Heart left ventricle (tissue), 16 donors: ENCODE data around the gene MRPS5. TPM values are rescaled to one million over a fixed set of nuclear protein-coding genes. Genes with fewer than 3 reads are reported as not detected.
A peak's percentile ranks its signal among the peaks of the same experiment; 100 is the strongest.

ENCODE experiments used
- ATAC-seq, 4 donors: fragments of 200-7000 bp; cut with Tn5 transposase; one replicate each; pipeline ENCODE4 v1.9.1; 2020 to 2022; ENCODE audit warnings: moderate library complexity in 4 of 4, mild to moderate bottlenecking in 3 of 4, moderate number of reproducible peaks in 1 of 4
- DNase-seq, 5 donors: peaks; one replicate each; pipeline ENCODE4 v3.0.0-alpha.2; 2020
- H3K27ac ChIP-seq, 12 donors: fragments of 200-600 bp; sonication (generic) in 4 of 12; one replicate each; pipeline versions ENCODE4 v1.5.0 to v1.8.0; 2016 to 2022; ENCODE audit warnings: mild to moderate bottlenecking in 2 of 12
- H3K27me3 ChIP-seq, 9 donors: fragments of 200-600 bp; sonication (generic) in 2 of 9; one replicate each; pipeline versions ENCODE4 v1.5.1 to v1.8.0; 2016 to 2022; ENCODE audit warnings: mild to moderate bottlenecking in 3 of 9
- H3K36me3 ChIP-seq, 9 donors: fragments of 200-600 bp; sonication (generic) in 2 of 9; one replicate each; pipeline versions ENCODE4 v1.5.0 to v1.8.0; 2018 to 2022; ENCODE audit warnings: mild to moderate bottlenecking in 2 of 9
- H3K4me1 ChIP-seq, 12 donors: fragments of 200-600 bp; sonication (generic) in 4 of 12; one replicate each; pipeline versions ENCODE4 v1.5.0 to v1.8.0; 2016 to 2022; ENCODE audit warnings: mild to moderate bottlenecking in 3 of 12
- H3K4me3 ChIP-seq, 12 donors: fragments of 200-600 bp; sonication (generic) in 4 of 12; one replicate each; pipeline versions ENCODE4 v1.5.0 to v1.8.0; 2017 to 2022; ENCODE audit warnings: mild to moderate bottlenecking in 9 of 12, moderate library complexity in 4 of 12
- H3K9me3 ChIP-seq, 12 donors: fragments of 200-600 bp; sonication (generic) in 4 of 12; one replicate each; pipeline versions ENCODE4 v1.5.0 to v1.8.0; 2016 to 2022; ENCODE audit warnings: mild to moderate bottlenecking in 1 of 12
- POLR2A ChIP-seq, 2 donors: fragments of 450-650 bp; IDR thresholded peaks; one replicate each; pipeline ENCODE4 v1.6.1; 2017; ENCODE audit warnings: antibody characterized with exemption in 2 of 2, mild to moderate bottlenecking in 2 of 2, moderate library complexity in 2 of 2
- WGBS, 4 donors: extraction: QIAGEN DNeasy Blood & Tissue Kit in 2 of 4; methylation state at CpG; one replicate each; pipeline versions ENCODE4 v1.1.5 to v1.1.7; 2013 to 2018; 5-methylcytosine and 5-hydroxymethylcytosine counted together
- intact Hi-C, 10 donors: fragments of 100-400 bp; cut with DNase I; formaldehyde crosslinking; loops; one replicate each; pipeline versions ENCODE4 v1.11.1 to v1.14.2; 2022
- polyA plus RNA-seq, 2 donors: library from polyadenylated mRNA; stranded (reverse); fragments of 200-250 nt; gene quantifications; one replicate each; pipeline ENCODE4 v1.2.3, GENCODE V29; 2013
- total RNA-seq, 9 donors: library from RNA; depleted of rRNA in 2 of 9; stranded (reverse); fragments of >200 nt in 2 of 9; fragmentation: NEBNext Ultra II Directional in 3 of 9; extraction: Animal tissue kit (Norgen Biotek cat#: 25700) in 3 of 9; gene quantifications; one replicate each; pipeline versions ENCODE4 v1.1.0 to v1.2.4, GENCODE V29; 2016 to 2023
- TF ChIP-seq, protein P1 (sequence below), 12 donors: fragments of 200-600 bp; sonication (generic) in 4 of 12; IDR thresholded peaks; one replicate each; pipeline versions ENCODE4 v1.5.0 to v1.8.0; 2018 to 2022; ENCODE audit warnings: antibody characterized with exemption in 12 of 12, mild to moderate bottlenecking in 5 of 12
- donor health status: ischemic (EF 13 %, LVEDD 7.1; RV severe dilation, severe dysfunction).
- donor health status: healthy with polysubstance abuse.
- donor health status: DM: no; HTN: yes; CAD: no.
- donor health status: DM: no; HTN: no; CAD: no.
- donor health status: ischemic (EF 25% LVEDD 6.9; RV normal size, moderate dysfunction).
- donor health status: ischemic (EF 25% LVEDD 5.7; RV mildly dilated, moderate dysfunction).
- donor health status: healthy.
- donor health status: DM: yes; HTN: yes; CAD: no.
- donor health status: ischemic (EF 35%, LVEDD 5.7; RV mildly dilated, moderate dysfunction).
- donor health status: nonischemic (EF 11% LVEDD 7.7; RV severe dilation, severe dysfunction).
- donor health status: DM: yes; HTN: yes; CAD: no.
- donor health status: PGD.
- donor health status: ischemic (EF 29% LVEDD 5.4; RV normal size, mild dysfunction).
- donor health status: nonischemic (EF 23%, LVEDD 6.1; RV moderate dilation, normal function).

MRPS5 gene
- total and polyA plus RNA-seq, 11 donors: 52.4 to 116 (median 71.2) TPM

GRCh38 chr2:95068256-95068655, 53.4 kb downstream of the MRPS5 start:
- TF ChIP-seq, protein P1, sequence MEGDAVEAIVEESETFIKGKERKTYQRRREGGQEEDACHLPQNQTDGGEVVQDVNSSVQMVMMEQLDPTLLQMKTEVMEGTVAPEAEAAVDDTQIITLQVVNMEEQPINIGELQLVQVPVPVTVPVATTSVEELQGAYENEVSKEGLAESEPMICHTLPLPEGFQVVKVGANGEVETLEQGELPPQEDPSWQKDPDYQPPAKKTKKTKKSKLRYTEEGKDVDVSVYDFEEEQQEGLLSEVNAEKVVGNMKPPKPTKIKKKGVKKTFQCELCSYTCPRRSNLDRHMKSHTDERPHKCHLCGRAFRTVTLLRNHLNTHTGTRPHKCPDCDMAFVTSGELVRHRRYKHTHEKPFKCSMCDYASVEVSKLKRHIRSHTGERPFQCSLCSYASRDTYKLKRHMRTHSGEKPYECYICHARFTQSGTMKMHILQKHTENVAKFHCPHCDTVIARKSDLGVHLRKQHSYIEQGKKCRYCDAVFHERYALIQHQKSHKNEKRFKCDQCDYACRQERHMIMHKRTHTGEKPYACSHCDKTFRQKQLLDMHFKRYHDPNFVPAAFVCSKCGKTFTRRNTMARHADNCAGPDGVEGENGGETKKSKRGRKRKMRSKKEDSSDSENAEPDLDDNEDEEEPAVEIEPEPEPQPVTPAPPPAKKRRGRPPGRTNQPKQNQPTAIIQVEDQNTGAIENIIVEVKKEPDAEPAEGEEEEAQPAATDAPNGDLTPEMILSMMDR (IDR thresholded peaks at IDR 0.05): no peak
- TF ChIP-seq POLR2A (IDR thresholded peaks at IDR 0.05): no peak
- no peak for ATAC-seq
- intact Hi-C loops: no loop called here
- H3K9me3 ChIP-seq: no peaks in the 10 kb centered on the region
- no peak for DNase-seq
- H3K4me1 ChIP-seq: no peaks in the 10 kb centered on the region
- no peak overlapping the region for H3K27ac ChIP-seq
- peaks cover 0 to 23% (median 5%) of the 10 kb centered on the region in 9 donors for H3K27me3 ChIP-seq
- H3K4me3 ChIP-seq: no peak overlapping the region
- WGBS, 4 donors: 71 to 87% (median 77%) methylated on average over 2 of the region's 2 CpGs
- H3K36me3 ChIP-seq: no peaks in the 10 kb centered on the region

DNA sequence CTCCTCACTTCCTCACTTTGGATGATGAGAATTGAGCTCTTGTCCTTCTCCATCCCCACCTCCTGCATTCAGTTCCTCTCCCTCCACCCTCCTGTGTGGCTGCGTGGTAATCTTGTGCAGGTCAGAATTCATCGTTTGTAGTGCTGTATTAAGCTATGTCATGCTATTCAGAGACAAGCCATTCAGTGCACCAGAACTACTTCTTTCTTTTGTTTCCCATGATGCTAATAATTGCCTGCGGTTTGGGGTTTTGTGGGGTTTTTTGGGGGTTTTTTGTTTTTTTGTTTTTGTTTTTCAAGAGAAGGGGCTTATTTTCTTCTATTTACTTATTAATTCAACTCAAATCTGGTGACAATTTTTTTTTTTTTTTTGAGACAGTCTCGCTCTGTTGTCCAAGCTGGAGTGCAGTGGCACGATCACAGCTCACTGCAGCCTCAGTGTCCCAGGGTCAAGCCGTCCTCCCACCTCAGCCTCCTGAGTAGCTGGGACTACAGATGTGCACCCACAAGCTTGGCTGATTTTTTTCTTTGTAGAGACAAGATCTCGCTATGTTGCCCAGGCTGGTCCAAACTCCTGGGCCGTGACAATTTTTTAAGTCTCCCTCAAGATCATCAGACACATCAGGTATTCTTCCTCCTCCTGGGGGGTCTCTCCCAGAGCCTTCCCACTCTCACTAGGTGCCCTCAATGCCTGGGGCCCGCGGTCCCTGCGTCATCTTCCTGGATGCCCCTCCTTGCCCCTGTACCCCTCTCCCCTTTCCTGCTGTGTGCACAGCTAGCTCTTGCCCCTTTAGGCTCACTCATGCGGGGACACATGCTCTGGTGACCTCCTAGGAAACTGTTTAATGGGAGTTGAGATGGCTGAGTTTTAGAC, 58.3 kb downstream of the MRPS5 start:
- DNase-seq (peak in 1 of 5 donors; percentile 7), ATAC-seq (no peak)
- H3K4me3 ChIP-seq: no peak overlapping the region
- H3K4me1 ChIP-seq: no peaks in the 10 kb centered on the region
- H3K36me3 ChIP-seq: no peaks in the 10 kb centered on the region
- TF ChIP-seq, protein P1 (IDR thresholded peaks at IDR 0.05): no peak
- no peak for TF ChIP-seq POLR2A (IDR thresholded peaks at IDR 0.05)
- intact Hi-C loops: no loop called here
- H3K27ac ChIP-seq: no peak overlapping the region
- 77 to 85% (median 80%) methylated on average over 12 of the region's 12 CpGs for WGBS, 4 donors
- H3K27me3 ChIP-seq: peaks cover 0 to 42% (median 0%) of the 10 kb centered on the region in 9 donors
- no peaks in the 10 kb centered on the region for H3K9me3 ChIP-seq

DNA sequence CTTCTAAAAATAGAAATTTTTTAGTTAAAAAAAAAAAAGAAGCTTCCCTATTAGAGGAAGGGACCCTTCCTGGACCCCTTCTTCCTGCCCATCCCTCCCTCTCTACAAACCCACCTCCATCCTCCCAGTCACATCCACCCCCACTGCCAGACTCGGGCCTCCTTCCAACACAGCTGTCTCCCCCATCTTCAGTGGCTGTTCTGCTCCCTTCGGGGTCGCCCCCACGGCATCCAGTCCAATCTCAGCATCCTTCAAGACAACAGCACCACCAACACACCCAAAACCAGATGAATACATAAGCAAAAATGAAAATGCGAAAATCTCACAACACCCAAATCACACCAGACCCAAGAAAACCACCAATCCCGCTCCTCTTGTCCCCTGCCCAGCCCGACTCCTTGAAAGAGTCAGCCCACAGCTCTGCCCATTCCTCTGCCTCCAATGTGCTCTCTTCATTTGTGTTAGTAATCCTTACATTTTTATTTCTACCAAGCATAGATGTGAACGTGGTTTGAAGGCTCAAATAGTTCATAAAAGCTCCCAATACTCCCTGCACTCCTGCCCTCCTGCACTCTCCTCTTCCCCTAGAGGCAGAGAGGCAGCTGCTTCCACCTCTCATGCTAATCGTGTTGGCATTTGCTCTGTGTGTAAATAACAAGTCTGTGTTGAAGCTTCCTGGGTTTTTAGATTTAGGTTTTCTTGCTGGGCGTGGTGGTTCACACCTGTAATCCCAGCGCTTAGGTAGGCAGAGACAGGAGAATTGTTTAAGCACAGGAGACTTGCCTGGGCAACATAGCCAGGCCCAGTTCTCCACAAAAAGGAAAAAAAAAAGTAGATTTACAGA, 59.1 kb downstream of the MRPS5 start:
- H3K4me1 ChIP-seq: no peaks in the 10 kb centered on the region
- DNase-seq: peak in 1 of 5 donors; percentile 5
- H3K27ac ChIP-seq: no peak overlapping the region
- 65 to 72% (median 68%) methylated on average over 11 of the region's 11 CpGs for WGBS, 4 donors
- TF ChIP-seq, protein P1 (IDR thresholded peaks at IDR 0.05): no peak
- no peak for TF ChIP-seq POLR2A (IDR thresholded peaks at IDR 0.05)
- intact Hi-C loops: no loop called here
- H3K9me3 ChIP-seq: no peaks in the 10 kb centered on the region
- no peak for ATAC-seq
- H3K27me3 ChIP-seq: peaks cover 0 to 42% (median 0%) of the 10 kb centered on the region in 9 donors
- H3K36me3 ChIP-seq: no peaks in the 10 kb centered on the region
- no peak overlapping the region for H3K4me3 ChIP-seq
